ENCODE measurements around the gene POU4F3.

The POU4F3 gene

GRCh38 chr5:146359836-146360235, 21.2 kb downstream of the POU4F3 start:
- no peak for TF ChIP-seq FOXP2 (optimal IDR thresholded peaks at IDR 0.05; ENCODE audit: borderline replicate concordance, extremely low read depth, extremely low read length, insufficient read depth)

- no peak for TF ChIP-seq FOXP2 (optimal IDR thresholded peaks at IDR 0.05; ENCODE audit: borderline replicate concordance, extremely low read depth, extremely low read length, insufficient read depth)
- no peak for TF ChIP-seq REST (IDR thresholded peaks at IDR 0.05; ENCODE audit: insufficient read depth in 1 of 2, low read depth in 2 of 2, low read length in 2 of 2)
- no peak for TF ChIP-seq TAF1 (IDR thresholded peaks at IDR 0.05; ENCODE audit: borderline replicate concordance, insufficient read depth, low read length)
- no peak for TF ChIP-seq POLR2AphosphoS5 (IDR thresholded peaks at IDR 0.05; ENCODE audit: low read depth, low read length)
- no peak for TF ChIP-seq SIN3A (IDR thresholded peaks at IDR 0.05; ENCODE audit: borderline replicate concordance, insufficient read depth, low read length)
Observed at GRCh38 chr5:146363161-146363874, 24.7 kb downstream of the POU4F3 start.

GRCh38 chr5:146365618-146366017, 27.0 kb downstream of the POU4F3 start:
- TF ChIP-seq POLR2AphosphoS5 (IDR thresholded peaks at IDR 0.05; ENCODE audit: low read depth, low read length) (no peak), REST (IDR thresholded peaks at IDR 0.05; ENCODE audit: insufficient read depth in 1 of 2, low read depth in 2 of 2, low read length in 2 of 2) (no peak), SIN3A (IDR thresholded peaks at IDR 0.05; ENCODE audit: borderline replicate concordance, insufficient read depth, low read length) (no peak), FOXP2 (optimal IDR thresholded peaks at IDR 0.05; ENCODE audit: borderline replicate concordance, extremely low read depth, extremely low read length, insufficient read depth) (no peak)

GRCh38 chr5:146366904-146367303, 28.3 kb downstream of the POU4F3 start:
- TF ChIP-seq REST (IDR thresholded peaks at IDR 0.05; ENCODE audit: insufficient read depth in 1 of 2, low read depth in 2 of 2, low read length in 2 of 2) (no peak), SIN3A (IDR thresholded peaks at IDR 0.05; ENCODE audit: borderline replicate concordance, insufficient read depth, low read length) (no peak), POLR2AphosphoS5 (IDR thresholded peaks at IDR 0.05; ENCODE audit: low read depth, low read length) (no peak), TAF1 (IDR thresholded peaks at IDR 0.05; ENCODE audit: borderline replicate concordance, insufficient read depth, low read length) (no peak), FOXP2 (optimal IDR thresholded peaks at IDR 0.05; ENCODE audit: borderline replicate concordance, extremely low read depth, extremely low read length, insufficient read depth) (no peak)

- TF ChIP-seq SIN3A (IDR thresholded peaks at IDR 0.05; ENCODE audit: borderline replicate concordance, insufficient read depth, low read length): no peak
- no peak for TF ChIP-seq REST (IDR thresholded peaks at IDR 0.05; ENCODE audit: insufficient read depth in 1 of 2, low read depth in 2 of 2, low read length in 2 of 2)
- no peak for TF ChIP-seq POLR2AphosphoS5 (IDR thresholded peaks at IDR 0.05; ENCODE audit: low read depth, low read length)
- TF ChIP-seq TAF1 (IDR thresholded peaks at IDR 0.05; ENCODE audit: borderline replicate concordance, insufficient read depth, low read length): no peak
- TF ChIP-seq FOXP2 (optimal IDR thresholded peaks at IDR 0.05; ENCODE audit: borderline replicate concordance, extremely low read depth, extremely low read length, insufficient read depth): no peak
Observed at GRCh38 chr5:146368137-146368536, 29.5 kb downstream of the POU4F3 start.

All from PFSK-1 (cell line).